OCI-LY3 (cell line): Measurements from ENCODE around the gene RASGRF2.

Experiments
- CTCF ChIP-seq: fragments of 200-600, 300-600 bp; sonication (generic); IDR thresholded peaks from 2 replicates; pipeline ENCODE4 v1.5.1; 2014; ENCODE audit warnings: antibody characterized with exemption, low read length, low read depth
- EZH2phosphoT487 ChIP-seq: fragments of 200-600 bp; shearing (Covaris generic); IDR thresholded peaks from 2 replicates; pipeline ENCODE4 v1.6.1; 2018; ENCODE audit warnings: antibody characterized with exemption, mixed run types, low read depth

GRCh38 chr5:81091199-81091598, 131.0 kb downstream of the RASGRF2 start:
- TF ChIP-seq CTCF = no peak
- TF ChIP-seq EZH2phosphoT487 = no peak
